ENCODE measurements around the gene PNMA8C.
"Not testable (repeated sequence)": the region's sequence is repeated elsewhere in the genome, so short reads cannot be mapped to it uniquely, and the experiment has no call there.

The PNMA8C gene

GRCh38 chr19:46446021-46446420 is 17.3 kb upstream of the PNMA8C start:
- DNase-seq, result no peak

- DNase-seq, result peak; percentile 60
Observed at GRCh38 chr19:46442808-46443450, 14.2 kb upstream of the PNMA8C start.

GRCh38 chr19:46441866-46442265 is 13.1 kb upstream of the PNMA8C start:
- DNase-seq, result no peak

- not testable (repeated sequence) for DNase-seq
Observed at GRCh38 chr19:46435689-46436088, 7.0 kb upstream of the PNMA8C start.

GRCh38 chr19:46435009-46435408 is 6.3 kb upstream of the PNMA8C start:
- DNase-seq, result no peak

DNA sequence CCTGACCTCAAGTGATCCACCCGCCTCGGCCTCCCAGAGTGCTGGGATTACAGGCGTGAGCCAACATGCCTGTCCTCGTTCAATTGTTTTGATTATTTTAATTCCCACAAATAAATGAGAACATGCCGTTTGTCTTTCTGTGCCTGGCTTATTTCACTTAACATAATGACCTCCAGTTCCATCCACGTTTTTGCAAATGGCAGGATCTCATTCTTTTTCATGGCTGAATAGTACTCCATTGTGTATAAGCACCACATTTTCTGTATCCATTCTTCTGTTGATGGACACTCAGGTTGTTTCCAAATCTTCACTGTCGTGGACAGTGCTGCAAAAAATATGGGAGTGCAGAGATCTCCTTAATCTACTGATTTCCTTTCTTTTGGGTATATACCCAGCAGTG is 4.7 kb upstream of the PNMA8C start:
- DNase-seq, result not testable (repeated sequence)

- DNase-seq, result peak; percentile 65
Observed at GRCh38 chr19:46431824-46432223, 3.1 kb upstream of the PNMA8C start.

GRCh38 chr19:46429999-46430398 is 1.3 kb upstream of the PNMA8C start:
- DNase-seq, result no peak

GRCh38 chr19:46427518-46428045 is 1.2 kb downstream of the PNMA8C start:
- no peak for DNase-seq

- DNase-seq, result peak; percentile 92
Observed at GRCh38 chr19:46426506-46427162, 2.1 kb downstream of the PNMA8C start.

DNA sequence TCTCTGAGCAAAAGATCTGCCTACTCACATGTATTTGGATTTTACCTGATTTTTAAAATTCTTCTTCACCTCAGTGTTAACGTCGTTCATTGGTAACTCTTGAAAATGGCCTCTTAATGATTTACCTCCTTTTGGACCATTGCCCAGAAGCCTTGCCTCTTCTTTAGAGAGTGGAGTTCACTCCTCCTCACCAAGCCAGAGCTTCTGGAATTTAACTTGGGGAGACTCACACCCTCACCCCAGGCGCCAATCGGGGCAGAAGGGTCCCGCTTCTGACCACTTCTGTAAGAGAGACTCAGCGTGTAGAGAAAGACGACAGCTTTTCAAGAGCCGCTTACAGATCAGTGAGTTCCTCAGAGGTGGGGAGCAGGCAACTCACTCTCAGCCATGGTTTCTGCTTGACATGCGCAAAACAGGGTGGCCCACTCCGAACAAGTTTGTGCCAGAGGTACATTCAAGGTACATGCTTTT is 2.7 kb downstream of the PNMA8C start:
- no peak for DNase-seq

- DNase-seq, result no peak
Observed at GRCh38 chr19:46423188-46423587, 5.5 kb downstream of the PNMA8C start.

- no peak for DNase-seq
Observed at GRCh38 chr19:46422344-46422743, 6.4 kb downstream of the PNMA8C start.

DNA sequence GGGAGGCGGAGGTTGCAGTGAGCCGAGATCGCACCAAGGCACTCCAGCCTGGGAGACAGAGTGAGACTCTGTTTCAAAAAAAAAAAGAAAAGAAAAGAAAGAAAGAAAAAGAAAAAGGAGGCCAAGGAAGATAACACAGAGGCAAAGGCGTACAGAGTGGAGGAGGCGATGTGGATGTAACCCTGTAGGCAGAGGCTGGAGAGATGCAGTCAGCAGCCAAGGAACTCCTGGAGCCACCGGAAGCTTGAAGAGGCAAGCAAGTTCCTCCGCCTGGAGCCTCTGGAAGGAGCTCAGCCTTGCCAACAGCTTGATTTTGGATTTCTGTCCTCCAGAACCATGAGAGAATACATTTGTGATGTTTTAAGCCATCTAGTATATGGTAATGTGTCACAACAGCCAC is 8.7 kb downstream of the PNMA8C start:
- no peak for DNase-seq

GRCh38 chr19:46415804-46416709 is 12.7 kb downstream of the PNMA8C start:
- peak; percentile 98 for DNase-seq

- not testable (repeated sequence) for DNase-seq
Observed at GRCh38 chr19:46414899-46415298, 13.8 kb downstream of the PNMA8C start.

DNA sequence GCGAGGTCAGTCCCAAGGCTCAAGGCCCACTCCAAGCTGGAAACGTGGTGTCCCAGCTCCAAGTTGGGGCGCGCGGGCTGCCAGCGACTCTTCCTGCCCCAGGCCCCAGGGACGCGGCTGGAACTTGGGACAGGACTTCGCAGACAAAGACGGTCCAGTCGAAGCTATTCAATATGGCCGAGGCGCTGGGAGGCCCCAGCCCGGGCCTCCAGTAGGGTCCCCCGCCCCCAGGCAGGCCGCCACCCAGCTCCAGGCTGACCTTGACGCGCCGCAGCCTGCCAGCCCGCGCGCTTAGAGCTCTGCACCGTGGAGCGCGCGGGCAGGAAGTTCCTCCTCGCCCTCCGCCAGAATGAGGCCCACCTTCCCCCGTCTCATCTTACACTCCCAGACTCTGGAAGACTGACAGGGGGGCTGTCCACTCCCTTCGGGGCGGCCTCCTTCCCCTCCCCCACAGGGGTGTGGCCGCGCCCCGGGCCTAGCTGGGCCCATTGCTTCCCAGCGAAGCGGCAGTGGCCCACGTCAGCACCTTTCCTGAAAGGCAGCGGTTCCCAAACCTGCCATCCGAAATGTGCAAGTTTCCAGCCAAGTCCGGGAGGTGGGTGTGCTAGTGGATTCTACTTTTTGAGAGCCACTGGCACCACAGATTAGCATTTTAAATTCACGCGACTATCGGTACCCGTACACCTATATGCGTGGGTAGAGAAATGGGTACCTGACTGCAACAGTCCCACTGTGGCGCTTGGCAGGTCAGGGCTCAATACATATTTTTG is 15.3 kb downstream of the PNMA8C start, which contains the start of gene CCDC8:
Gene CCDC8, minus strand, starts transcription at position 303 of the 770 bp plus-strand sequence. CDS start 754 bp downstream, outside the sequence.
- peak; percentile 98 for DNase-seq

DNA sequence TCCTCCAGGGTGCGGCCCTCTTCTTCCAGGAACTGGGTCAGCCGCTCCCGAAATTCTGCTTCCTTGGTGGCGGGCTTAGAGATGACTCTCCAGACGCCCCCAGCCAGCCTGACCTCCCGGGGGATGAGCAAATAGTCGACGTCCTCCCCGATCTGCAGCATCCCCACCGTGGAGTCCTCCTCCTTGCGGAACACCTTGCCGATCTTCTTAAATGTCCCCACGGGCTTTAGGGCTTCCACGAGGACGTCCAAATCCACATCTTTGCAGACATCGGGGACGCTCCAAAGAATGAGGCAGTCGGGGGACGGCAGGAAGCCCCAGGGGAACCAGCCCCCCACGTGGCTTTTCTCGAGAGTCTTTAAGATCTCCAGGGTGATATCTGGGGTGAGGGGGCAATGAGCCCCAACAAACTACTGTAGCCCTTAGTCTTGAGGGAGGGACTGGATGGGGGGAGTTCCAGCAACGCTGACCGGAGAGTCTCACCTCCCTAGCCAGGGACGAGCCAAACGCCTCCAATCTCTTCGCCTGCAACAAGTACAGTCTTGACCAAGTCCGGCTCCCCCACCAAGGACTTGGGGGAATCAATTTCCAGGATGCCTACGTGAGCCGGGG is 16.0 kb downstream of the PNMA8C start:
- DNase-seq, result no peak

DNA sequence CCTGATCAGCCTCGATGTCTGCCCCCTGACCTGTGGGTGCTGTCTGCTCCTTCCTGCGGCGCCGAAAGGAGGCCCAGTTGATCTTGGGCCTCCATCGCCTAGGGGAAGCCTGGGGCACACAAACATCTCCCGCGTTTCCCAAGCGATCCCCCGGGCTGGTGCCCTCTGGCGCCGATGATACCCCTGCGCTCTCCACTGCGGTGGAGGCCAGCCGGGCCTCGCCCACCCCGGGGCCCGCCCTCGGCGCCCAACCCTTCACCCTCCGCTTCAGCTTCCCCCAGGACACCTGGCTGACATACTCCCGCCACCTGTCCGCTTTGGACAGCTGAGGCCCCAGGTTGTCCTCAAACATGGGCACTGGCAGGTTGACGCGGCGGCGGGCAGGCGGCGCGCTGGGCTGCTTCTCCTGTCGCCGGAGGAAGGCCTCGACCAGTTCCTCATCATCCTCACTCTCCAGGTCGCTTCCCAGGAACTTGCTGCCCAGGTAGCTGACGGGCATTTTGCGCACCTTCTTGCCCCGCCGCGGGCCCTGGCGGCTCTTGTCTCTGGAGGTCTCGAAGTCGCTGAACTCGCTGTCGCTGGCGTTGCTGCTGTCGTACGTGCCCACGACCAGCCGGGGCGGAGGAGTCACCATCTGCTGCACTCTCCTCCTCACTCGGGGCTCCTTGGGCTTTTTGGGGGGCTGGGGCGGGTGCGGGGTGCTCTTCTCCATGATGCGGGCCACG is 16.6 kb downstream of the PNMA8C start:
- DNase-seq, result no peak

- no peak for DNase-seq
Observed at GRCh38 chr19:46411088-46411924, 17.4 kb downstream of the PNMA8C start.

All from islet precursor cell (in vitro differentiated cells).